Activated naive CD4-positive, alpha-beta T cell treated with anti-CD3 and anti-CD28 coated beads, Interleukin-2, amount 50 U/mL, for 16 hours (primary cell): ENCODE data around the gene HACD3.
"Not testable (repeated sequence)": the region's sequence is repeated elsewhere in the genome, so short reads cannot be mapped to it uniquely, and the experiment has no call there.

ENCODE experiments used
- DNase-seq: peaks from one replicate; pipeline ENCODE4 v3.0.0-alpha.2; 2020

The HACD3 gene

GRCh38 chr15:65530318-65531111 is at the start of gene HACD3:
TSS of gene HACD3 (plus strand) at chr15:65530463. CDS start at chr15:65530632, 169 bp downstream.
- peak; percentile 94 for DNase-seq

GRCh38 chr15:65484876-65485275 is 45.4 kb upstream of the HACD3 start:
- no peak for DNase-seq

- no peak for DNase-seq
Observed at GRCh38 chr15:65494076-65494475, 36.2 kb upstream of the HACD3 start.

GRCh38 chr15:65509321-65509720 is 20.9 kb upstream of the HACD3 start:
- DNase-seq, result no peak

GRCh38 chr15:65512189-65512588 is 18.1 kb upstream of the HACD3 start:
- no peak for DNase-seq

DNA sequence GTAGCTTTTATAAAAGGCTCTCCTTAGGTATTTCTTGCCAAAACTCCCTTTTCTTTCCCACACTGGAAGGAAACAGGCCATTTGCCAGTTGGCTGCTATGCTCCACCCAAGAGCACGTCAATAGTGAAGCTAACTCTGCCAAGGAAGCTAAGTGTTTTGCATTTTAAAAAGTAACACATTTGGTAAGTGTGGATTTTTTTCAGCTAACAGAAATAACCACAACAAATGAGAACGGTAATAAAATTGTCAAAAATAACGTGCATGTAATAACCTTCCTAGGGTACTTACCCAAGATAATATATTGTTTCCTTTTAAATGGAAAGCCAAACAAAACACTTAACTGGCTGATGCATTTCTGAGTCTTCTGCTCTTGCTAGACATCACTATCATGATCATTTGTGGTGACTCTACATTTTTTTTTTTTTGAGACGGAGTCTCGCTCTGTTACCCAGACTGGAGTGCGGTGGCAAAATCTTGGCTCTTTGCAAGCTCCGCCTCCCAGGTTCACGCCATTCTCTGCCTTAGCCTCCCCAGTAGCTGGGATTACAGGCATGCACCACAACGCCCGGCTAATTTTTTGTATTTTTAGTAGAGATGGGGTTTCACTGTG is 17.4 kb upstream of the HACD3 start:
- DNase-seq, result no peak

- peak; percentile 96 for DNase-seq
Observed at GRCh38 chr15:65516997-65517865, 13.0 kb upstream of the HACD3 start, which contains the start of gene DPP8. TSS of gene DPP8 (minus strand) at chr15:65517689. CDS start at chr15:65512553, 5,136 bp downstream.

- DNase-seq, result no peak
Observed at GRCh38 chr15:65517866-65518207, 12.4 kb upstream of the HACD3 start.

GRCh38 chr15:65518633-65519285 is 11.5 kb upstream of the HACD3 start:
- DNase-seq, result no peak

DNA sequence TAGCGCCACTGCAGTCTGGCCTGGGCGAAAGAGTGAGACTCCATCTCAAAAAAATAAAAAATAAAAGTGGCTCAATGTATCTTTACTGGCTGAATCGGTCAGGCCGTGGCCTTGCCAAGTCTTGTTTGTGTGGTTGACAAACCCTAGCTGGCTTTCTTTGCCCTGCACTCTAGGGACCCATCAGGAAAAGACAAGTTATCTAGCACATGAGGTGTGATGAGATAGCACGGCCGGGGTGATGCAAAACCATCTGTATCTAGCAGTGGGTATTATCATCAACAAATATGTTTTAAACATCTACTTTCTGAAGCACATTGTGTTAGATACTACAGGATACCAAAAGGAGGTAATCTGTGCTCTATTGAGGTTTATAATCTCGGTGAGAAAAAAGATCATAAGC is 8.9 kb upstream of the HACD3 start:
- DNase-seq, result no peak

- DNase-seq, result no peak
Observed at GRCh38 chr15:65524226-65524625, 6.0 kb upstream of the HACD3 start.

- DNase-seq, result no peak
Observed at GRCh38 chr15:65525622-65526021, 4.6 kb upstream of the HACD3 start.

DNA sequence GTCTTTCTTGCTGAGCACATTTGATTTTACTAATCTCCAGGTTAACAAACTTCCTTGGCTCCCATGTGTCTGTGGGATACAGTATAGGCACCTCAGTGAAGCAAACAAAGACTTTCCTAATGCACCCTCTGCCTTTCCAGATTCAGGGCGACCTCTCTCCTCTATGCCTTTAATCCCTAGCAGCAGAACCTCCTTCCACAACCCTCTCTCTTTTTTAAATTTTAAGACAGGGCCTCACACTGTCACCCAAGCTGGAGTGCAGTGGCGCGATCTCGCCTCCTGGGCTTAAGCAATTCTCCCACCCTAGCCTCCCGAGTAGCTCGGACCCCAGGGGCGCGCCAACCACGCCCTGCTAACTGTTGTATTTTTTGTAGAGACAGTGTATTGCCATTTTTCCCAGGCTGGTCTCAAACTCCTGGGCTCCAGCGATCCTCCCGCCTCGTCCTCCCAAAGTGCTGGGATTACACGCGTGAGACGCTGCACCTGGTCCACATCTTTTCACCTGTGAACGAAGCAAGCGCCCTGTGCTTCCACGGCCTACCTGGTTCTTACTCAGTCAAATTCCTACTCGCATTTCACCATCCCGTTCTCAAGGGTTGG is 1.7 kb upstream of the HACD3 start:
- no peak for DNase-seq

DNA sequence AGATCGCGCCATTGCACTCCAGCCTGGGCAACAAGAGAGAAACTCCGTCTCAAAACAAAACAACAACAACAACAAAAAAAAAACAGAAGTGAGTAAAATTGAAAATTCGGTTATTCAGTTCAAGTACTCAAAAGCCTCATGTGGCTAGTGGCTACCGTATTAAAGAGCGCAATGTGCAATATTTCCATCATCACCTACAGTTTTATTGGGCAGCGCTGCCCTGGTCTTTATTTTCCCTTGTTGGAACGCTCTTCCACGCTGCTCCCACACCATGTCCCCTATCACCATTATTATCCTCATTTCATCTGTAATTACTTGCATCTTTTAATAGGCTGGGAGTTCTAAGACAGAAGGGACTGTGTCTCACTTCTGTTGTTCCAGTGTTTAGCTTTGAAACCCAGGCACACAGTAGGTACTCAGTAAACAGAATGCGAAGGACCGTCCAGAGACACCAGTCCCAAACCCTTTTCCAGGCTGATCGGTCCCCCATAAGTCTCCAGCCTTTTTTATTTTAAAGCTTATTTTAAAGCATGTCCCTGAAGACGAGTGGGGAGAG is 423 bp upstream of the HACD3 start:
- DNase-seq, result no peak

DNA sequence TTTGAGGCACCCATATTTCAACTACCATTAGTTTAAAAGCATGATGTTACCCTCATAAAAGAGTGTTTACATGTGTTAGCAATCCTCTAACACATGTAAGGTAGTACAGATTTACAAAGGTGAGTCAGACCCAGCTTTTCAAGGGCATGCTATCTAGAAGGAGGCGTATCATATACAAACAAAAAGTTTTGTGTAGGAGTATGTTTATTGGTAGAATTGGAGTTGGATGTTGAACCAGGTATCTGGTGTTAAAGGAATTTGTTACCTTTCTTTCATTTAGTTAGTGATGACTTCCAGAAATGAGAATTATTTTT is 2.4 kb downstream of the HACD3 start:
- DNase-seq, result no peak

DNA sequence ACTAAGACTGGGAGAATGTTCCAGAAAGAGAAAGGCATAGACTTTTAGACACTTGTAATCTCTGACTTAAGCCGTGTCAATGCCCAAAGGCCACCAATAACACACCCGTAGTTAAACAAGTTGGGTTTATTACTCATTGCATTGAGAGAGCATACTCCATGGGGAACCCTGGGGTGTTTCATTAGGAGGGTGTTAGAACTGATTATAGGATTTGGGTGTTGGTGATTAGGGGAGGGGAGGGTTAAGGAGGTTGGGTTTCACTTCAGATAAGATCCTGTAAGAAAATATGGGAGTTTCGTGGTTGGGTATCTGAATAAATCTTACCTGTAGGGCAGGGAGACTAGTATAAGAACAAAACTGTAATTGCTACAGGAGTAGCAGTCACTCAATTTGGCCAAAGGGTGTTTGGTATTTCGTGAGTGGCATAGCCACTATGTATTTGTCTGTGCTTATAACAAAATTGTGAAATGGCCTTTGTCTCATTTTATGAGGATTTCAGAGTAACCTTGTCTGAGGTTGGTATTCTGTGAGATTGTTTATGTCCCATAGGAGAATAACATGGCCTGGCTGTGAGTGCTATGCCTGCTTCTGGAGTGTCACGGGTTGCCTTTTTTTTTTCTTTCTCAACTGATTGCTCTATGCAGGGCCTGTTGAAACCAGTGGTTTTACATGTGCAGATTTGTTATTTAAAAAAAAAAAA is 2.9 kb downstream of the HACD3 start:
- no peak for DNase-seq

- no peak for DNase-seq
Observed at GRCh38 chr15:65535192-65535591, 4.9 kb downstream of the HACD3 start.

DNA sequence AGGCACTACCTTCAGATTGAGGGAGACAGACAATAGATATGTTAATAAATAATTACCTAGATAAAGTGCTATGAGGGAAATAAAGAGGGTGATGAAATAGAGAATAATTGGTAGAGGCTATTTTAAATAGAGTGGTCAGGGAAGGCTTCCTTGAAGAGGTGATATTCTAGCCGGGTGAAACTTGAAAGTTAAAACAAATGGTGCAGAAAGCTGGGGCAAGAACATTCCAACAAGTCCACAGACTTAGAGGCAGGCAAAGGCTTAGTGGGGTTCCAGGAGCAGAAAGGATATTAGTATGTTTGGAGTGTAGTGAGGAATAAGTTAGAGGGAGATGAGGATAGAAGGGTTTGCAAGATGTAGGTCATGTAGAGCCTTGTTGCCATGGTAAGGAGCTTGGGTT is 10.1 kb downstream of the HACD3 start:
- DNase-seq, result no peak

- DNase-seq, result no peak
Observed at GRCh38 chr15:65541231-65541820, 11.1 kb downstream of the HACD3 start.

DNA sequence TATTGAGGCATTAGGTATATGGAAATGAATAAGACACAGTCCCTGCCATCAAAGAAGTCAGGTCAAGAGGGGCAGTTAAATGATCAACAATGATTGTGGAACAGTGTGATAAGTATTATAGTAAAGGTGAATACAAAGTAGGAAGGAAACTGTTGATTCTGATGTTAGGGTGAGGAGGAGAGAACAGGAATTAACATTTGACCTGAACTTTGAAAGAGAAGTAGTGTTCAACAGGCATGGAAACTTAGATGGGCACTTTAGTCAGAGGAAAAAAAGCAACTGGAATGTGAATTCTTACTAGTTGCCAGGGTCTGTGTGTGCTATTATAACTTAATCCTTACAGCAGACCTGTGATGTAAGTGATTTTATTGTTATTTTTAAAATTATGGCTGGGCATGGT is 17.6 kb downstream of the HACD3 start:
- no peak for DNase-seq

DNA sequence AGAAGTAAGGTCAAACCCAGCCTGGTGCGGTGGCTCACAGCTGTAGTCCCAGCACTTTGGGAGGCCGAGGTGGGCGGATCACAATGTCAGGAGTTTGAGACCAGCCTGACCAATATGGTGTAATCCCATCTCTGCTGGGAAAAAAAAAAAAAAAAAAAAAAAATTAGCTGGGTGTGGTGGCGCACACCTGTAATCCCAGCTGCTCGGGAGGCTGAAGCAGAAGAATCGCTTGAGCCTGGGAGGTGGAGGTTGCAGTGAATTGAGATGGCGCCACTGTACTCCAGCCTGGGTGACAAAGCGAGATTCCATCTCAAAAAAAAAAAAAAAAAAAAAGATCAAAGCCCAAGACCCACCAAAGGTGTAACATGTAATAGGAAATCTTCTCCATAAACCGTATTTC is 19.0 kb downstream of the HACD3 start:
- not testable (repeated sequence) for DNase-seq
